Activated naive CD4-positive, alpha-beta T cell treated with anti-CD3 and anti-CD28 coated beads, Interleukin-2, amount 50 U/mL, for 72 hours (primary cell): Measurements from ENCODE around the gene CHM. TPM values are rescaled to one million over a fixed set of nuclear protein-coding genes. Genes with fewer than 3 reads are reported as not detected.
"Not testable (repeated sequence)": the region's sequence is repeated elsewhere in the genome, so short reads cannot be mapped to it uniquely, and the experiment has no call there.

Experiments
- ATAC-seq, 2 donors: fragments of 150-1000 bp; cut with Tn5 transposase; 2 replicates each; pipeline ENCODE4 v1.10.0; 2021; ENCODE audit warnings: mild to moderate bottlenecking in 2 of 2, moderate library complexity in 2 of 2
- DNase-seq, 2 donors: peaks; one replicate each; pipeline ENCODE4 v3.0.0; 2021 to 2022; ENCODE audit warnings: low spot score in 2 of 2
- H3K27ac Mint-ChIP-seq, 2 donors: one replicate each; pipeline ENCODE4 v1.8.0; 2022; ENCODE audit warnings: mild to moderate bottlenecking in 2 of 2, mixed read lengths in 2 of 2
- H3K36me3 Mint-ChIP-seq, 2 donors: one replicate each; pipeline ENCODE4 v1.8.0; 2022; ENCODE audit warnings: mixed read lengths in 2 of 2
- H3K9me3 Mint-ChIP-seq, 2 donors: one replicate each; pipeline ENCODE4 v1.8.0; 2022; ENCODE audit warnings: mixed read lengths in 2 of 2
- total RNA-seq, 2 donors: library from RNA; stranded (reverse); gene quantifications; one replicate each; pipeline ENCODE4 v1.2.3, GENCODE V29; 2022

Gene CHM
- total RNA-seq, 2 donors from 2014 or later: 16.4 to 16.9 TPM

GRCh38 chrX:85944751-85945150, 102.6 kb downstream of the CHM start:
- not testable (repeated sequence) for ATAC-seq, DNase-seq, H3K27ac Mint-ChIP-seq
- H3K36me3 Mint-ChIP-seq: peaks cover 22 to 31% of the 10 kb centered on the region in 2 donors
- H3K9me3 Mint-ChIP-seq: peaks cover 7 to 10% of the 10 kb centered on the region in 2 donors

- DNase-seq (no peak), ATAC-seq (no peak)
- Mint-ChIP-seq H3K9me3 (peaks cover 7 to 10% of the 10 kb centered on the region in 2 donors), H3K36me3 (peaks cover 17 to 24% of the 10 kb centered on the region in 2 donors), H3K27ac (no peak overlapping the region)
Measured at GRCh38 chrX:85941275-85941674, 106.1 kb downstream of the CHM start.

- H3K9me3 Mint-ChIP-seq, ATAC-seq, DNase-seq, H3K27ac Mint-ChIP-seq: not testable (repeated sequence)
- H3K36me3 Mint-ChIP-seq: peaks cover 5 to 11% of the 10 kb centered on the region in 2 donors
Measured at GRCh38 chrX:85939942-85940341, 107.4 kb downstream of the CHM start.

GRCh38 chrX:85934399-85934798, 113.0 kb downstream of the CHM start:
- H3K36me3 Mint-ChIP-seq, ATAC-seq, H3K9me3 Mint-ChIP-seq, DNase-seq, H3K27ac Mint-ChIP-seq: not testable (repeated sequence)

DNA sequence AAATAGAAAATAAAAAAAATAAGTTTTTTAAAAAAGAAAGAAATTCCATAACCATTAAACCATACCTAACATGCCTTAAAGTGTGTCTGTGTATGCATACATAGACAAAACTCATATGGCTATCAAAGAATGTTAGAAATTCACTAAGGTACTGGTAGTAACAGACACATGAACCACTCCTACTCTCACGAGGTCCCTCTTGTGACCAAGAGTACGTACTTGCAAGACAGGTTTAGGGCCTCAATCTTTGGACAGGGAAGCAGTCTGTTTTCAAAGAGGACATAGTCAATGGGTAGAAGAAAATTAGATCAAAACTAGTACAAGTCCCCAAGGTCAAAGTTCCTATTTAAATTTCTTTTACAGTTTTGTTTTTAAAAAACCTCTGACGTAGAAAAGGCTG, 117.3 kb downstream of the CHM start:
- no peak for DNase-seq

GRCh38 chrX:85928606-85929005, 118.8 kb downstream of the CHM start:
- H3K9me3 Mint-ChIP-seq: no peaks in the 10 kb centered on the region
- no peak for ATAC-seq
- H3K27ac Mint-ChIP-seq: no peak overlapping the region

More for the DNA sequence above, 117.3 kb downstream of the CHM start:
- no peak for ATAC-seq
- Mint-ChIP-seq H3K36me3 (no peaks in the 10 kb centered on the region), H3K9me3 (no peaks in the 10 kb centered on the region), H3K27ac (no peak overlapping the region)

GRCh38 chrX:85927740-85928139, 119.6 kb downstream of the CHM start:
- DNase-seq: no peak
- Mint-ChIP-seq H3K9me3 (no peaks in the 10 kb centered on the region), H3K36me3 (peaks cover 0 to 4% of the 10 kb centered on the region in 2 donors), H3K27ac (no peak overlapping the region)
- no peak for ATAC-seq

More at GRCh38 chrX:85928606-85929005, 118.8 kb downstream of the CHM start:
- no peak for DNase-seq
- no peaks in the 10 kb centered on the region for H3K36me3 Mint-ChIP-seq

GRCh38 chrX:85922821-85923220, 124.5 kb downstream of the CHM start:
- no peaks in the 10 kb centered on the region for H3K9me3 Mint-ChIP-seq
- H3K36me3 Mint-ChIP-seq: peaks cover 0 to 4% of the 10 kb centered on the region in 2 donors
- H3K27ac Mint-ChIP-seq: no peak overlapping the region
- ATAC-seq: peak in 1 of 2 donors; percentile 78
- DNase-seq: no peak

GRCh38 chrX:85916656-85917280, 130.6 kb downstream of the CHM start:
- not testable (repeated sequence) for H3K9me3 Mint-ChIP-seq, DNase-seq, H3K27ac Mint-ChIP-seq, ATAC-seq
- peaks cover 0 to 13% of the 10 kb centered on the region in 2 donors for H3K36me3 Mint-ChIP-seq

- no peak for DNase-seq
- no peak for ATAC-seq
- Mint-ChIP-seq H3K9me3 (no peaks in the 10 kb centered on the region), H3K36me3 (peaks cover 0 to 13% of the 10 kb centered on the region in 2 donors), H3K27ac (no peak overlapping the region)
Measured at GRCh38 chrX:85914431-85914830, 132.9 kb downstream of the CHM start.

DNA sequence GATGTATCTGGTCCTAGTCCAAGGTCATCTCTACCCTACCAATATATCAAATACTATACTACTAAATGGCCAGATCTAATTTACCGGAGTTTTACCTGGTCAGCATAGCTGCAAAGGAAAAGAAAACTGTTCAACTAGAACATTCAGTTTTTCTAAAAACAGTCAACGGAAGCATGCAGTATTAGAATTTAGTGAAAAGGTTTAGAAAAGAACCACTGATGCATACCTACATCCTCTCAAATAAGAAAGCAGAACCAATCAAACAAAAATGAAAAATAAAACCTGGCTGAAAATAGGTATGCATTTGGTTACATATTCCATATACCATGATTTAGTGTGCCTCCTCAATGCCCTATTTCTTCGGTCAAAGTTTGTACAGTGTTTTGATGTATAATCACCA, 140.0 kb downstream of the CHM start:
- Mint-ChIP-seq H3K9me3 (no peaks in the 10 kb centered on the region), H3K27ac (no peak overlapping the region), H3K36me3 (no peaks in the 10 kb centered on the region)
- ATAC-seq (no peak), DNase-seq (no peak)

DNA sequence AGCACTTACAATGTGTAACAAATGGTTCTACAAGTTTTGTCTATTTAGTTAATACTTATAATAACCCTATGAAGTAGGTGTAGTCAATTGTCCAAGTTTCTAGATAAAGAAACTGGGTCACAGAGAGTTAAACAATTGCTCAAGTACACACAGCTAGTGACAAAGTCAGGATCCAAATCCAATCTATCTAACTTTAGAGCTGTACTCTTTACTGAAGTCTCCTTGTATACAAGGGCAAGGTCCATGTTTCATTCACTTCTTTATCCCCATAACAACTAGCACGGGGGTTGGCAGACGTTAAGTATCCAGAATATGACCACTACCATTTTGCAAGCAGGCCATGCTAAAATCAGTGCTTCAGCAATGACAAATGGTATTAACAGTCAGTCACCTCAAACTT, 141.0 kb downstream of the CHM start:
- no peaks in the 10 kb centered on the region for H3K36me3 Mint-ChIP-seq
- no peak for DNase-seq
- ATAC-seq: no peak
- no peak overlapping the region for H3K27ac Mint-ChIP-seq
- H3K9me3 Mint-ChIP-seq: no peaks in the 10 kb centered on the region

DNA sequence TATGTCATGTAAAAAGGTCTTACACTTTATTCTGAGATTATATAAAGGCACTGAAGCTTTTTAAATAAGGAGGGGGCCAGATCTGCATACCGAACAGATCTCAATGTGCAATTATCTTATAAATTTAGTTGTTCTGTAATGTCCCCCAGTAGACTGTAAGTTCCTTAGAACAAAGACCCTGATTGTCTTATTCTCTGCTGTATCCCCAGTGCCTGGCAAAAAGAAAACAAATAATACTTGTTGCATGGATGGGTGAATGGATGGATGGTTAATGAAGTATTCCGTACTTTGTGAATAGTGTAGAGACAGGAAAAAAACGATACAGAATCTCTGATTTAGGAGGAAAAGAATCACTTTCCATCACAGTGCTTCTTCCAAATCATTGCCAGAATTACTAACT, 141.5 kb downstream of the CHM start:
- Mint-ChIP-seq H3K9me3 (no peaks in the 10 kb centered on the region), H3K27ac (no peak overlapping the region), H3K36me3 (no peaks in the 10 kb centered on the region)
- ATAC-seq (no peak), DNase-seq (no peak)

- DNase-seq (no peak), ATAC-seq (no peak)
- no peak overlapping the region for H3K27ac Mint-ChIP-seq
- peaks cover 0 to under 1% of the 10 kb centered on the region in 2 donors for H3K36me3 Mint-ChIP-seq
- H3K9me3 Mint-ChIP-seq: no peaks in the 10 kb centered on the region
Measured at GRCh38 chrX:85903692-85904471, 143.5 kb downstream of the CHM start.

- H3K9me3 Mint-ChIP-seq: no peaks in the 10 kb centered on the region
- H3K27ac Mint-ChIP-seq: no peak overlapping the region
- DNase-seq (no peak), ATAC-seq (no peak)
- peaks cover 0 to 16% of the 10 kb centered on the region in 2 donors for H3K36me3 Mint-ChIP-seq
Measured at GRCh38 chrX:85897362-85898126, 149.8 kb downstream of the CHM start.

DNA sequence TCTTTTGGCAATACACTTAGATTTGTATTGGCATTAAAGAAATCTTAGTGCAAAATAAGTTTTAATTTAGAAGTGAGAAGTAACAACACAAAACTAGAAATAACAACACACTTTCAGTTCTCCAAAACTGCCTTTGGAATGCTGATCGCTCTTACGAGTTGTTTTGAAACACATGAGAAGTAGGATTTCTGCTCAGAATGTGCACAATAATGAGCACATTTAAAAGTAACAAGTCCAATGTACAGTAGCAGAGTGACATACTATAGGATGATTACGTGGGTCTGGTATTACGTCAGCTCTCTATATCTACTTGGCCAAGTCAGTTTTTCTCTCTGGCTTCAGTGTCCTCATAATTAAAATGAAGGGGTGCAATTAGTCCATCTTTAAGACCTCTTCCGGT, 164.8 kb downstream of the CHM start:
- H3K27ac Mint-ChIP-seq: no peak overlapping the region
- DNase-seq (no peak), ATAC-seq (no peak)
- peaks cover 4 to 6% of the 10 kb centered on the region in 2 donors for H3K36me3 Mint-ChIP-seq
- H3K9me3 Mint-ChIP-seq: no peaks in the 10 kb centered on the region

DNA sequence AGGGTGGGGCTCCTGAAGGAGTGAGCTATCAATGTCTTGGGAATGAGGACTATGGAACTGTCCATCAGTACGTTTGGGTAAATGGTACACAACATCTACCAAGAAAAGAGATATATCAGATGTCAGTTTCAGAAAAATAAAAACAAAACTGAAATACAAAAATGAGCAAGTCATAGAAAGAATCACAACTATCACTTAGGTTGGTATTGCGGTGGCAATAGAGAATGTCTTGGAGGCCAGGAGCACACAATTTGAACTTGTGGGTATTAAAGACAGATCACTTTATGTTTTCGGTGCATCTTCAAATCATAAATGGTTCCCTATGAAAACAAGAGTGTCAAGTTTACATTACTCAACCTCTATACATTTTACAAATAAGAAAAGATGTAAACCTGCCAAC, 176.8 kb downstream of the CHM start:
- no peak for DNase-seq
- Mint-ChIP-seq H3K9me3 (peaks cover 10 to 17% of the 10 kb centered on the region in 2 donors), H3K36me3 (peaks cover 34 to 36% of the 10 kb centered on the region in 2 donors)

More for the DNA sequence above, 176.8 kb downstream of the CHM start:
- no peak for ATAC-seq
- H3K27ac Mint-ChIP-seq: no peak overlapping the region
